Uterus (tissue), 2 donors: Measurements from ENCODE around the gene MTO1.

Source experiments
- CTCF ChIP-seq, 4 experiments: fragments of 200-600 bp in 2 of 4; fragments of 450-650 bp in 2 of 4; sonication (generic) in 2 of 4; IDR thresholded peaks; one replicate each; pipeline ENCODE4 v1.5.1; 2016 to 2019; ENCODE audit warnings: antibody characterized with exemption in 4 of 4, mild to moderate bottlenecking in 2 of 4, moderate library complexity in 1 of 4
- POLR2A ChIP-seq, 2 donors: fragments of 450-650 bp; IDR thresholded peaks; one replicate each; pipeline ENCODE4 v1.6.1; 2016; ENCODE audit warnings: antibody characterized with exemption in 2 of 2, mild to moderate bottlenecking in 1 of 2, moderate library complexity in 1 of 2

GRCh38 chr6:73528897-73529296 is 67.4 kb downstream of the MTO1 start:
- no peak for TF ChIP-seq CTCF (IDR thresholded peaks at IDR 0.05)
- no peak for TF ChIP-seq POLR2A (IDR thresholded peaks at IDR 0.05)
